Activated CD4-positive, alpha-beta T cell treated with anti-CD3 and anti-CD28 coated beads for 24 hours (primary cell): ENCODE measurements around the gene BPGM.
"Not testable (repeated sequence)": the region's sequence is repeated elsewhere in the genome, so short reads cannot be mapped to it uniquely, and the experiment has no call there.

Source experiments
- DNase-seq, 2 donors: peaks; one replicate each; pipeline ENCODE4 v3.0.0-alpha.2; 2020; ENCODE audit warnings: low read depth in 2 of 2

Gene BPGM

DNA sequence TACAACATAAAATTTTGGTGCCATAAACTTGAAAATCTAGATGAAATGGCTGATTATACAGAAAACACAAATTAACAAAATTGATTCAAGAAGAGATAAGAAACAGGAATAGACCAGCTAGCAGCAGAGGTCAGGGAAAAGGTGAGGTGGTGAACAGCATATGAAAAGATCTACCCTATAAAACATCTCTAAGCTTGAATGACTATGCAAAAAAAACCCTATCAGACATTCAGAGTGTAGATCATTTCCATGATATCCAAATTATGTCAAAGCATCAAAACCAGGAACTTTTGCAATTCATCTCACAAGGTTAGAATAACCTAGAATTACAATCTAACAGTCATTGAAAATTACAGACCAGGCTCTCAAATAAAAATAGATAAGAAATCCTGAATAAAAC lies 14.6 kb upstream of the BPGM start:
- DNase-seq, result no peak

DNA sequence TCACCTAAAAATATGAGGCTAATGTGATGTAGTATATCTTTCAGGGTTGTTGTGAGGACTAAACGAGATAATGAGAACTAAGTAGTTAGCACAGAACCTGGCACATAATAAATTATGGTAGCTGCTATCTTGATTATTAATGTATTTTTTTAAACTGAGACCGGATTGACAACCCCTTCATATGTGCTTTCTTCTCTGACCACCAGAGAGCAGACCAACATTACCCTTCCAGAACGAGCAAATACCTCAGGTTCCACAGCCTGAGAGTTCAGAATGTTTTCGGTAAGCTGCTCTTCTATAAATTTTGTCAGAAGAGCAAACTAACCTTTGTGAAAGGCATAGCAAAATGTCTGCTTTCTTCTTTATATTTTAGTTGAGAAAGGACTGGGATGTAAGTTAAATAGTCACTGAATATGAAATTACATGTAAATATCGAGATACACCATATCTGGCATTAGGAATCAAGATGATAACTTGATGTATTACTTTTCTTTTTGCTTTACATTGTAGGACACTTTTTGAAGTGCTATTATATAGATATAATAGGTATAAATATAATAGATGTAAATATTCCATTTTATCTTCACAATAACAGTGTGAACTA lies 13.6 kb upstream of the BPGM start:
- DNase-seq, result no peak

DNA sequence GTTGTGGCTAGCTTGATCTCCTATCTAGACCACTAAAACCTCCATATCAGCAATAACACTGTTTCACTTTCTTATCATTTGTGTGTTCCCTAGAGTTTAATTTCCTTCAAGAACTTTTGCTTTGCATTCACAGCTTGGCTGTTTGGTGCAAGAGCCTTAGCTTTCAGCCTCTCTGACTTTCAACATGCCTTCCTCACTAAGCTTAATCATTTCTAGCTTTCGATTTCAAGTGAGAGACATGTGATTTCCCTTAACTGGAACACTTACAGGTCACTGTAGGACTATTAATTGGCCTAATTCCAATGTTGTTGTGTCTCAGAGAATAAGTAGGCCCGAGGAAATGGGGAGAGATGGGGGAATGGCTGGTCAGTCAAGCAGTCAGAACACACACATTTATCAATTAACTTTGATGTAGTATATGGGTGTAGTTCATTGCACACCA lies 10.6 kb upstream of the BPGM start:
- DNase-seq, result no peak

DNA sequence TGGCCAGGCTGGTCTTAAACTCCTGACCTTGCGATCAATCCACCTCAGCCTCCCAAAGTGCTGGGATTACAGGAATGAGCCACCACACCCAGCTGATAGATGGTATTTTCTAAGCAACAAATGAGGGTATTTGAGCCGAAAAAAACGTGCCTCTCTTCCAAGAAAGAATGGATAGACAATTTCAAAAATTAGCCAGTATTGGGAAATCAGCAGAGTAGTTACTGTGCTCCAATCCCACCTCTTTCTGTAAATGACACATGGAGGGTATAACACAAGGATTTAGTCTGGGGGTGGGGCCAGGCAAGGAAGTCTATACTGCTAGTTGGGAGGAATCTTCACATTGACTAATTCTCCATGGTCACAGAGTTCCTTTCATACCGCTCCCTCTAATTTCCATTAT lies 9.2 kb upstream of the BPGM start:
- DNase-seq, result no peak

- no peak for DNase-seq
These were observed 8.5 kb upstream of the BPGM start for GRCh38 chr7:134637934-134638719.

GRCh38 chr7:134639061-134639460 lies 7.6 kb upstream of the BPGM start:
- DNase-seq, result no peak

- DNase-seq, result no peak
These were observed 6.9 kb upstream of the BPGM start for GRCh38 chr7:134639683-134640279.

GRCh38 chr7:134640842-134641715 lies 5.6 kb upstream of the BPGM start:
- DNase-seq, result no peak

- DNase-seq, result not testable (repeated sequence)
These were observed 4.7 kb upstream of the BPGM start for GRCh38 chr7:134641981-134642380.

- DNase-seq, result no peak
These were observed 3.5 kb upstream of the BPGM start for GRCh38 chr7:134643131-134643530.

- DNase-seq, result no peak
These were observed 1.2 kb upstream of the BPGM start for GRCh38 chr7:134645478-134645877.

GRCh38 chr7:134645935-134646334 lies 718 bp upstream of the BPGM start:
- no peak for DNase-seq

DNA sequence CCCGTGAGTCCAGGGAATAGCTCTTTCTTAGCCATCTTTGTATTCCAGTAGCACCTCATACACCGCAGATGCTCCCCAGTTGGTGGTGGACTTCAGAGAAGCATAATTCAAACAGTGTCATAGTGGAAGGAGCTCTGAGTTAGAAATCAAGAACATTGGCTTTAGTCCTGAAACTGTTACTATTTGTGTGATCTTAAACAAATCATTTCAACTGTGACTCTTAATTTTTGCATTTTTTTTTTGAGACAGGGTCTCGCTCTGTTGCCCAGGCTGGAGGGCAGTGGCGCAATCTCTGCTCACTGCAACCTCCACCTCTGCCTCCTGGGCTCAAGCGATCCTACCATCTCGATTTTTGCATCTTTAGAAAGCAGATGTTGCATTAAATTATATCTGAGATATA lies 1.8 kb downstream of the BPGM start:
- DNase-seq, result no peak

DNA sequence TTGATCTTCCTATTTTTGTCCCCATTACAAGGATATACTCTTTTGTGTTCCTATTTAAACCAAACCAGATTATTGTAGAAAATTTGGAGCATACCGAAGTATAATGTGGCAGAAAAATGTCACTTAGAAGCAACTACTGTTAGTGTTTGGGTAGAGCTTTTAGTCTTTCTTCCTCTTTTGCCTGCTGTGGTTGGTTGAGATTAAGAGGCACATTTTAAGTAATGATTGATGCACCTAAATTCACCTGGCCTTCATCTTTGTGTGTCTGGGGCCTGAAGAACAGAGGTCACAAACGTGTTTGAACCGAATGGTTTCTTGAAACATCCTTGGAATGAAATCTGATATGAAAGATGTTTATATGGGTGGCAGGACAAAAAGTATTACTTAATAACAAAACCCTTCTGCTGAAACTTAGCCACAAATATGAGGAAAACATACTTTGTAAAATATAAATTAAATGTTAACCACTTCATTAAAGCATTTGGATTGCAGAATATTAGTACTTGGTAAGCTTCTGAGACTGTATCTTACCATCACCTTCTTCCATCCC lies 2.6 kb downstream of the BPGM start:
- DNase-seq, result no peak

- DNase-seq, result no peak
These were observed 5.3 kb downstream of the BPGM start for GRCh38 chr7:134651991-134652390.

DNA sequence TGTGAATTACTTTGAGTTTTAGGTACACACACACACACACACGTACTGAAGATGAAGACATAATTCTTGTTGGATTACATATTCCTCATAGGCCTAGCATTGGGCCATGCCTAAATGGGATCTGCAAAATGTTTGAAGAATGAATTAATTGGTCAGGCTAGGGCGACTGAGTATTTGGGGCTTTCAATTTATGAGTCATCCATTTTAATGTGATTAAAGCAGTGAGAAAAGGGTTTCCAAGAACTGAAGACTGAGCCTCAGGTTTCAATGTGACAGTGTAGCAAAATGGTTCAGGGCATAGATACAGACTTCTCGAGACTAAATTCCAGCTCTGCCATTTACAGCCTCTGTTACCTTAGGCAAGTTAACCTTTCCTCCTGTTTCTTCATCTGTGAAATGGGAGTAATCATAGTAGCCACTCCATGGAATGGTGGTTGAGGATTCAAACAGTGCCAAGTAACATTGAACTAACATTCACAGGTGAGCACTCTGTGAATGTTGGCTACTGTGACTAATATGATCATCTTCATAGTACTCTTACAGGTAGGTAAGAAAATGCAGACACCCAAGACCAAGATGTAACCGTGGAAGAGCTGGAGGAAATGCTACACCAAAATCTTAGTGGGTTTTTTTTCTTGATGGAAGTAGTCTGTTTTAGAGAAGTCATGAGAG lies 7.6 kb downstream of the BPGM start:
- DNase-seq, result no peak

DNA sequence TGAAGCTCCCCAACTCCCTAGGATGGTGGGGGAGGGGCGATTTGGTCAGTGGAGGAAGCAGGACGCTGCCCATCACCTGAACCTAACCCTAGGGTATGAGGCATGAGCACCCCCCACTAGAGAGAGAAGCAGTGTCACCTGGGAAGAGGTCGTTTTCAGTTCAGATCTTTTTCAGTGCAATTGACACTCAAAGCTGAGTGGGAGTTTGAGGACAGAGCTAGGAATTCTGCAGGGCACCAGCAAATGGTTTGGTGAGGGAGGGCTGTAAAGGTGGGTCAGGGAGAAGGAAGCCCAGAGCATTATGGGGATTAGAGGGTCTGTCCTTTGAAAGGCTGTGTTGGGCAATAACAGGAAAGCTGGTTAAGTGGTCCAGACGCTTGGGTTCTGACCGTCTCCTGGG lies 10.9 kb downstream of the BPGM start:
- no peak for DNase-seq

DNA sequence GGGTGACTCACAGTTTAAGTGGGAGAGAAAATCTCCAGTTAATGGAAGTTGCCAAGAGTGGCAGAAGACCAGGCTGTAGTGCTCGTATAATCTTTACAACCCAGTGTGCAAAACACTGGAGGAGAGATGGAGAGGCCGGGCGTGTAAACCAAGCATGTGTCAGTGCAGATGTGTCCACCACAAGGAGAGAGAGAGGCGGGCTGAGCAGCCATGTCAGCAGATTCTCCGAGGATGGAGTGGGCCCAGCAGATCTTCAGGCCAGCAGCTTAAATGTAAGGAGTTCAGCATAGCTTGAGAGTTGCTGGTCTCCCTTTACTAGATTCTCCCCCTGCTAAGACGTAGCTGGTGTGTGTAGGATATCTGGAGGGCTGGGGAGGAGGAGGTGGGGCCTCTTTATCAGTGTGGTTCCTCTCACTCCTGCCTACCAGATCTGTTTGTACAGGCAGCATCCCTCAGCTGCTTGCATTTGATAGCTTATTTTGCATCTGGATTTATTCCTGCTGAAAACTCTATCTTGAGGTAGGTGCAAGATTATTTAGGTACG lies 13.7 kb downstream of the BPGM start:
- DNase-seq, result no peak

DNA sequence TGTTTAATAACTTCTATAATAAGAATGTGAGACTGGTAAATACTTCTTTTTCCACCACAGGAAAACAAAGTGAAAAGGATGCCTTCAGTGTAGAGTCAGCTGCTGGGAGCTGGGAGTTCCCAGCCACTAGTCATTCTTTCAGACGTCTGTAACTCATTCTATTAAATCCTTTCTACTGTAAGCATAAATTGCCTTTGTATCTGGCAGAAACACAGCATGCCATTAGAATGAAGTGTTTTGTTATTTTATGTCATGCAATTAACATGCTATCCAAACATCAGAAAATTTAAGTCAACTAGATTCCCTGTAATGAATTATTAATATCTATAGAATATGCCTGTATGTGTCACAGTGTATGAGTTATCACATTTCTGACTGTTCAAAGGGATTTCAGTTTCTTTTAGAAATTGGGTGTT lies 14.3 kb downstream of the BPGM start:
- no peak for DNase-seq

DNA sequence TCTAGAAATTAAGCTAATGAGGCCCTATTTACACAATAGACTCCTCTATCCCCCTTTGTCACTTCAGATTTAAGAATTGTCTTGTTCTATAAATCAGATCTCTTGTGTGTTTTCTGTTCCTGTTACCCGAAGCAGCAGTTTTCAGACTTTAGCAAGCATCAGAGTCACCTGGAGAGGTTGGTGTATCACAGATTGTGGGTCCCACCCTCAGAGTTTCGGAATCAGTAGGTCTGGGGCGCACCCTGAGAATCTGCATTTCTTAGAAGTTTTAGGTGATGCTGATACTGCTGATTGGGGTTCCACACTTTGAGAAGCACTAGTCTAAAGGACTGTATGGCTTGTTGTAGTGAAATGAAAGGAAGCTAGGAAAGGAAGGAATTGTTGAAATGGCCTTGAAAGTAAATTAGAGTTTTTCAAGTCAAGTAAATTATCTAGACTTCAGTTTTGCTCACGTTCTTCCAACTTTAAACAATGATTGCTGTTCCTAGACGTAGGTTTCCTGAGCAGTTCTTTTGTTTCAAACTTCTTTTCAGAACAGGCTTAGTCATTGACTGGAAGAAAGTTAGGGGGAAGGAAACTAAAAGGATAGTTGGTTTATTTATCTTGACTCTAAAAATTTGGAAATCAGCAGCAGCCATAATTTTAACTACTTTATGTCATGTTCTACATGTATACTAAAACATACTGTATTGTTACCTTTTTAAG lies 15.7 kb downstream of the BPGM start:
- DNase-seq, result no peak

DNA sequence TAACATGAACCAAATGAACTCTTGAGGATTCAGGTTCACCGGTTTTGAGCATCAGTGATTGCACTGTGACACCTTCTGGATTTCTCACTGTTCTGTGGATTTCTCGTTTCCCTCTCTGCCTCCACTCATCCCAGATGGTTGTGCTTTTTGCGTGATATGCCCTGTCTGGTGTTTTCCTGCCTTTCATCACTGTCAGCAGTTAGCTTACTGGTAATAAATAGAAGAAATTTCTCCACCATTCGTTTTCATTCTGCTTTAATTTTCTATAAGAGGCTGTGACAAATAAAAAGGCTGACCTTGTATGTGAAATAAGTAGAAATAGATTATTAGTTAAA lies 16.2 kb downstream of the BPGM start:
- no peak for DNase-seq
